Measurements from ENCODE around the gene MYOCD.

Gene MYOCD

DNA sequence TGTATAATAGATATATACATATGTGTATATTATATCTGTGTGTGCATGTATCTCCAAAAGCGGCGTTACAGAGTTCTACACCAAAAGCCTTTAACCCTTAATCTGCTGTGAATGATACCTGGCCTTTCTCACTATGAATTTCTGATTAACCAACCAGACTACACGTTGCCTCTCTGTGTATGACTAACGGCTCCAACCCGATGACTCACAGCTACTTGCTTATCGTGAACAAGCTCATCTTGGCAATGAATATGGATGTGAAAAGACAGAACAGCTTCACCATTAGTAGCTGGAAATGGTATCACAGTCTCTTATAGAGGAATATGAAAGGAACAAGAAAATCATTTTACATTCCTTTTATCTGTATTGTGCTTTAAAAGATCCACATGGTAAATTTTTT is 99.9 kb downstream of the MYOCD start:
- no peak for DNase-seq

DNA sequence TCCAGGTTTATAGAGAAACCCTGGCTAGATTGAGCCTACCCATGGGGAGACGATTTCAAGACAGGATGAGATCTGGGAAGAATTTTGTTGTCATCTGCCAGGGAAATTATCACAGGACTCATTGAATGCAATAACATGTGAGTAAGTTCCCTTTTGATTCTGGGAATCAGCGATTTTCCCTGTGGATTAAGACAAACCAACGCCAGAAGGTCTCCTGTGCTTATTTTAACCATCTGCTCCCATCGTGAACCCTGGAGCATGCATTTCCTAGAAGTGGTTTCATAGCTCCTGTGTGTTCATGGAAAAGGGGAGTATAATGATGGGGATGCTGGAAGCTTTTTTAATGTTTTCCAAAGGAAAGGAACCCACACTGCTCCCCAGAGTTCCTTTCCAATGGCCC is 102.6 kb downstream of the MYOCD start:
- no peak for DNase-seq

DNA sequence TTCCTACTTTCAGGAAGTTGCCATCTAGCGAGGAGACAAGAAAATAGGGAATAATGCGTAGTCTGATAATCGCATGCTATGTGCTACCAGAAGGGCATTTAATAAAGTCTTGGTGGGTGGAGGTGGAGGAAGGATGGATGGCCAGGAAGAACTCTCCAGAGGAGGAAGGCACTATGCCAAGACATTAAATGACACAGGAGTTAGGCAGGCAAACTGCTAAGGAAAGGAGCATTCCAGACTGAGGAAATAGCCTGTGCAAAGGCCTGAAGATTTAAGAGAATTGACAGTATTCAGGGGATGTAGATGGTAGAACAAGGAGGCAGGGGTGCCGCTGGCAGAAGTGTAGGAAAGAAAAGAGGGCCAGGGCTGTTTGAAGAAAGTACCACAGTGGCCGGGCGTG is 104.3 kb downstream of the MYOCD start:
- no peak for DNase-seq

DNA sequence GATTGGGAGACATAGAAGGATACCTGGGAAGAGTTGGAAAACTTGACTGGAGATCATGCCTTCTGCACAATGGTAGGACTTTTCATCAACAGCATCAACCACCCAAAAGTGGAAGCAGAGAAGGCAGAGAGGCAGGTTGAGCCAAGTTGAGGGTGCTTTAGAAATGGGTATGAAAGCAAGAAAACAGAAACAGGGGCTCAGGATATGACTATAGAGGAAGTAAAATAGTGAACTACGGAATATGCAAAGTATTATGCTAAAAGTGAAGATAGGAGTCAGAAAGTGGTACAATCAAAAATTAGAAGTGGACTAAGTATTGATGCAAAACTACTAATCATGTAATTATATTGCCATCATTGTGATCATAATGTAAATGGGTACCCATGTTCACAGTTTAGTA is 107.5 kb downstream of the MYOCD start:
- DNase-seq, result no peak

DNA sequence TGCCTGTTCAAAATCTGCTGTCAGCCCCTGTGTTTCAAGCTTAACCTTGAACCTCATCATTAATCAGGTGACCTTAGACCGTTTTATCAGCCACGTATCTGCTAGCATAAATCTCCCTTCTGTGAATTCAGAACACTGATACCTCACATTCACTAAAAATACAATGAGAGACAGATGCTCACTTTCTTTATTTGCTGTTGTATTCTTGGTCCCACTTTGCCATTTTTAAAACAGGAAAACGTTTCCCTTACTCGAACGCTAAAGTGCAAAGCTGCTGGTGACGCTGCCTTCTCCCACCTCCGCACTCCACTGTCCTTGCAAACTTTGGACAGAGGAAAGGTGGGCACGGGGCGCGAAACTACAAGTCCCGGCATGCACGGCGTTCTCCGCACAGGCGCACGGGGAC is 123.4 kb downstream of the MYOCD start:
- no peak for DNase-seq

DNA sequence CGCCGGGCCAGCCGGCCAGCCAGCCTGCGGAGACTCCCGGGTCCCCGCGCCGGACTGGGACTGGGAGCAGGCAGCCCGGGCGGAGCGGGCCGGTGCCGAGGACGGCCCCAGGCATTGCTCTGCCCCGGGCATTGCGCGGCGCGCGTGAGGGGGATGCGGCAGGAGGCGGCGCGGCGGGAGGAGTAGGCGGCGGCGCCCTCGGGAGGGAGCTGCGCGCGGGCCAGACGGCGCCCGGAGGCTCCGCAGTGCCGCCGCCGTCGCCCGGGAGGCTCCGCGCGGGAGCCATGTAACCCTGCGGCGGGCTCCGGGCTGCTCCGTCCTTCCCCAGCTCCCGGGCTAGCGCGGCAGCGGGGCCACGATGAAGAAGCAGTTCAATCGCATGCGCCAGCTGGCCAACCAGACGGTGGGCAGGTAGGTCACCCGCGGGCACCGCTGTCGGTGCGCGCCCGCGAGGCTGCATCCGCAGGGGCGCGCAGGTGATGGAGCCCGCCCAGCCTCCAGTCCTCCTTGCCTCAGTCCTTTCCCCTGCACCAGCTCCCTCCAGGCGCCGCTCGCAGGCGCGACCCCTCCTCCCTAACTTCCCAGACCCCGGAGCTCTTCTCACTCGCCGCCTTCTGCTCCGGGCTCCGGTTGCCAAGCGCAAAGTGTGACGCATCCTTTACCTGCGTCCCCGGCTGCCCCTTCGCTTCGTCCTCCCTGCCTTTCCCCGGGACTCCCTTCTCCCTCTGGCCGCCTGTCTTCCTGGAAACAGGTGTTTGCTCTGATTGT is 124.0 kb downstream of the MYOCD start, which contains the start of gene ARHGAP44:
TSS of gene ARHGAP44 (plus strand) at position 18 of the 768 bp plus-strand sequence. CDS start at position 359, 341 bp downstream.
- no peak for DNase-seq

DNA sequence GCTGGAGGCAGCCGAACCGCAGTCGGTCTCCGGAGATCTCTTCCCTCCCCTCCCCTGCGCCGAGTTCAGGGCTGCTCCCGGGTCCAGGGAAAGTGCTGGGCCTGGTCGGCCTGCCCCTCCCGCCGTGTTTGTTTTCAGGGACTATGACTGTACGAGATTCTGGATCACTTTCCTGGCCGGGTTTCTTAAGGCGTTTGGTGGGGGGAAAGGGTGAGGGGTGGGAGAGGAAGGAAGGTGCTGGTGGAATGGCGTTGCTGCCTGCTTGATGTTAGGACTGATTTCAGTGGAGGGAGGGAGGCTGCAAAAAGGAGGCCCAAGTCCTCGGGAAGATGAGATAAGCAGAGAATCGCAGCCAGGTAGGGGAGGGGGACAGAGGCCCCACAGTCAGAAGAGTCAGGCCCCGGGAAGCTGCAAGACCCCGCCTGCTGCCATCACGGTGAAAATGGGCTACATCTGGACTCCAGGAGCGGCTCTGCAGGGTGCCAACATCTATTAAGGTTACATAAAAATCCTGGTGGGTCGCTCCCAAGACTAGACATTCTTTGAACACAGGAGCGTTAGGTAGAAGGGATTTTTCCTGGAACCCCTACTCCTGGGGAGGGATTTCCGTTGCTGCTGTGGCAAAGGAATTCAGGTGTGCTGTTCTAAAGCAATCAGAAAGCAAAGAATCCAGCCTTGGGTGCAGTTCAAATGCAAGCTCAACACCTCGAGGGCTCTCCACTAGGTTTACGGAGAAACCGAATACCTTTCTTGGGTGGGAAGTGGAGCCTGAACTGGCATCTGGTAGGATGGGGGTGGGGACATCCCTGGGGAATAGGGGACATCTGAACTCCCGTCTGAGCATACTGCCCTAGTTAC is 124.8 kb downstream of the MYOCD start:
- DNase-seq, result no peak

DNA sequence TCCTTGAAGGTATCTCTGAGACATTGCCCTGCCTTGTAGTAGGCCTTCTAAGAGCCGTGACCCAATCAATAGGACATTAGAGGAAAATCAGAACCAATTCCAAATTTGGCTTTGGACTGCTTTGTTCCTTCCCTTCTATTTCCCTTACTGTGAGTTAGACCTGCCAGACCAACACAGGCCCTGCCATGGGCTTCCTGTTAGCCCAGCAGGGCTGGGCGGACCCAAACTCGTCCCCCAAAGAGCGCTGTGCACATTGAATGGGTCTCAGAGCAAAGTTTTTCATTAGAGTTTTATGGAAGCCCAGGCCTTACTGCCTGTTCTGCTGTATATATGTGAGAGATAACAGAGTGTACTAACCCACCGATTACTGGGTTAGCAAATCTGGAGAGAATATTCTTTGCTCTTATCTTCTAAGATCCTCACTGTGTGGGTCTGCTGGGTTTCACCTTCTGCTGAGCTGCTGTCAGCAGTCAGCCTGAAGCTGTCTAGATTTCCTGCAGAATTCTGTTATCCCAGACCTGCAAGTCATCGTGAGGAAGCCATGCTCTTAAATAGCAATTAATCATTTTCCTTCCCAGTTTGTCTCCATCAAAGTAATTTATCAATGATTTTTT is 129.3 kb downstream of the MYOCD start:
- DNase-seq, result no peak

DNA sequence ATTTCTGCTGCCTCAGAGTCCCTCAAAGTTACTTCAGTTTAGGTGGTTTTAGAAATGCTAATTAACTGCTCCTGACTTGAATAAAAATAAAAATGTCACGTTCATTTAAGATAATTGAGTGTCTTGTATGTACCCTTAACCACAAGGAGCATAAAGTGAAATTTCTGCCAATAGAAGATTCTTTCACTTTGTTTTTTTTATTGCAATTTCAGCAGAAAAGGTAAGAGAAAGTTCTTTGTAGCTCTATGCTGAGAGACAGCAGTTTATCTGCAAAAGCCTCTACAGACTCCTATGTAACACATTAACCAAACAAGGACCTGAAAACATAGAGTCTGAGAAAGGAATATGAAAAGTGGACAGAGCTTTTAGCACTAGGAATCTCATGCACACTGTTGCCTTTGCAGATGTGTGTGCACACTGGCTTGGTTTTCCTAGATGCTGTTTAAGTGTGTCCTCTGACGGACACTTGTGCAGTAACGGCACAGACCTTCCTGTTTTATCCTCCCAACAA is 135.2 kb downstream of the MYOCD start:
- no peak for DNase-seq

DNA sequence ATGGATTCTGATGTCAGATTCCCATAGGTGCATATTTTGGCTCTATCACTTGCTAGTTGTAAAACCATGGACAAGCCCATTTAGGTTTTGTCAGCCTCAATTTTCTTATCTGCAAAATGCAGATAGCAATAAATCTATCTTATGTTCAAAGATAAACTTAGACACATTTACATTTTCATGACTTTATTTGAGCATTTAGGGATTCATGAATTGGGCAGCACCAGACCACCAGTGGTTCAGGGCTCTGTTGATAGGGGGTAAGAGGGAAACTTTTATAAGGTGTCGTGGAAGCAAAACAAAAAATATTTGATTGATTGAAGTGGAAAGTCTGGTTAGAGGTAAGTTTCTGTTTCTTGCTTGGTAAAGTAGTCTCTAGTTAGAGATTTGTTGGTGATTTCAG is 140.9 kb downstream of the MYOCD start:
- no peak for DNase-seq

DNA sequence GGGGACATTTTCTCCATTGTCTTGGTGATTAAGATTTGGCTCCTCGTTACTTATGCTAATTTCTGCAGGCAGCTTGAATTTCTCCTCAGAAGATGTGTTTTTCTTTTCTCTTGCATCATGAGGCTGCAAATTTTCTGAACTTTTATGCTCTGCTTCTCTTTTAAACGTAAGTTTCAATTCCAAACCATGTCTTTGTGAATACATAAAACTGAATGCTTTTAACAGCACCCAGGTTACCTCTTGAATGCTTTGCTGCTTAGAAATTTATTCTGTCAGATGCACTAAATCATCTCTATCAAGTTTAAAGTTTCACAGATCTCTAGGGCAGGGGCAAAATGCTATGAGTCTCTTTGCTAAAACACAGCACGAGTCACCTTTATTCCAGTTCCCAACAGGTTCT is 143.0 kb downstream of the MYOCD start:
- DNase-seq, result no peak

DNA sequence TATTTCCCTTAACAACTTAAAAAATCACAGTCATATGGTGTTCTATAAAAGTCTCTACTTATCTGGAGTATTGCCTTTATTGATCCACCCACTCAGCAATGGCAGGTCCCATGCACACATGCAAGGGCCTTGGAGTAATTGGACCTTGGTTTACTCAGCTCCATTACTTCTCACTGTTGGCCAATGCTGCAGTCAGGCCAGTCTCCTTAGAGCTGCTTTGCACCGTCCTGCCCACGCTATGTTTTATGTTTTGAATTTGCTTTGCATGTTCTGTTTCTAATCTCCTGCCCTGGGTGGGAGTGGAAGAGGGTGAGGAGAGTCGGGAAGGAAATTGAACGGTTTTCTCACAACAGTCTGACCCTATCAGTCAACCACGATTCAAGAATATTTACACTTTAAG is 147.2 kb downstream of the MYOCD start:
- no peak for DNase-seq

DNA sequence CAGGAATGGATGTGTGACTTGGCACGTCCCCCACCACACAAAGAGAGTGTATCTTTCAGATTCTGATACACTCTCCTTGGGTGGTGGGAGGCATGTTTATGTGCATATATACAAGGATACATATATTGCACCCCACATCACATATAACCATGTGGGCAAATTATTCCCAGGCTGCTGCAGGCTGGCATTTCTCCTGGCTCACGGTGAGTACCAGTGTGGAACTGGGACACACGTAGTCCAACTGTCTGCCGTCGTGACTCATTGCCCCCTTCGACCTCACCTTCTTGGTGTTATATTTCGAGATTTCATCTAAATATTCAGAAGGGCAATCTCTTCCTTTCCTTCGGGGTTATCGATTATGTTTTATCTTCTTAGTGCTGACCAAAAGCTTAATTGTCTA is 148.0 kb downstream of the MYOCD start:
- no peak for DNase-seq

DNA sequence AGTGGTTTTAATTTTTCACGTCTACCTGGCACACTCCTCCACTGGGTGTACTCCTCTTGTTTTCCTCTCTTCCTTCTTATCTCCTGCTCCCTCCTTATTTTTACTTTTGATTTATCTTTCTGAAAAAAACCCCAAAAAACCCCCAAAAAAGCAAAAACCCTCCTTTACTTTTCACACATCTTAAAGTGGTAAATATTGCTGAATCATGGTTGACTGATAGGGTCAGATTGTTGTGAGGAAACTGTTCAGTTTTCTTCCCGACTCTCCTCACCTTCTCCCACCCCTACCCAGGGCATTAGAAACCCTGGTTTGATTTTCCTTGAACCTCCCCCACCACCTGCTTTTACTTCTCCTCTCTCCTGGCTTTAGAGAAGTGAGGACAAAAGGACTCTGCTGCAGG is 149.0 kb downstream of the MYOCD start:
- no peak for DNase-seq

DNA sequence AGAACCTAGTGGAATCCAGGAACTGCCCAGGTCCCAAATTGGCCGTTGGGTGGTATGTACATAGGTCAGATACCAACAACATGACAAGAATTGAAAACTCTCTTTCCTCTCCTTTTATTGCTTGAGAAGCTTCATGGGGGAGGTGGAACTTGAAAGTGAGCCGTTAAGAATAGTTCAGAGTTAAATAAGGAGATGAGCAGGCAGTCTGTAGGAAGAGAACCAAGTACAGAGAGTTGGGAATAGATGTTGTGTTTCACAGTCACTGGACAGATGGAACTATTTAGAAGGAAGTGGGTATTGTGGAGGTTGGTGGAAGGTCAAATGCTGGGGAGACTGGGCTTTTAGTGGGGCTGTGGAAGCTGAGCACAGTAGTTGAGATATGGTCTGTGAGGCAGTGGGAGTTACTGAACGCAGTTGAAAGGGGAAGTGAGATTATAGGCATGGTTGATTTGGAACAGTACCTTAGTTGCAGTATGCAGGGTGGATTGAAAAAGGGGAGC is 150.0 kb downstream of the MYOCD start:
- no peak for DNase-seq
